Gastrocnemius medialis (tissue), 4 donors: ENCODE measurements around the gene COL3A1.

Experiments
- CTCF ChIP-seq, 5 experiments: fragments of 450-650 bp in 3 of 5; fragments of 200-600 bp in 2 of 5; sonication (generic) in 2 of 5; IDR thresholded peaks in 4 of 5; conservative IDR thresholded peaks in 1 of 5; 1 replicate in 4 of 5; 2 replicates in 1 of 5; pipeline ENCODE4 v1.5.1; 2016 to 2019; ENCODE audit warnings: antibody characterized with exemption in 5 of 5, mild to moderate bottlenecking in 3 of 5, moderate library complexity in 3 of 5
- POLR2A ChIP-seq, 2 donors: fragments of 450-650 bp; IDR thresholded peaks; one replicate each; pipeline ENCODE4 v1.6.1; 2017; ENCODE audit warnings: antibody characterized with exemption in 2 of 2, mild to moderate bottlenecking in 2 of 2, moderate library complexity in 2 of 2

GRCh38 chr2:188952901-188953300, 21.3 kb upstream of the COL3A1 start:
- TF ChIP-seq POLR2A (IDR thresholded peaks at IDR 0.05) (no peak), CTCF (IDR thresholded peaks at IDR 0.05 in 4 of 5, conservative IDR thresholded peaks at IDR 0.05 in 1 of 5) (no peak)
